Superior temporal gyrus (tissue), 1 donor: ENCODE measurements around the gene NPW.
A peak's percentile ranks its signal among the peaks of the same experiment; 100 is the strongest.

Source experiments
- DNase-seq: peaks from one replicate; pipeline ENCODE4 v3.0.0-alpha.2; 2016; ENCODE audit errors: extremely low spot score

NPW gene

DNA sequence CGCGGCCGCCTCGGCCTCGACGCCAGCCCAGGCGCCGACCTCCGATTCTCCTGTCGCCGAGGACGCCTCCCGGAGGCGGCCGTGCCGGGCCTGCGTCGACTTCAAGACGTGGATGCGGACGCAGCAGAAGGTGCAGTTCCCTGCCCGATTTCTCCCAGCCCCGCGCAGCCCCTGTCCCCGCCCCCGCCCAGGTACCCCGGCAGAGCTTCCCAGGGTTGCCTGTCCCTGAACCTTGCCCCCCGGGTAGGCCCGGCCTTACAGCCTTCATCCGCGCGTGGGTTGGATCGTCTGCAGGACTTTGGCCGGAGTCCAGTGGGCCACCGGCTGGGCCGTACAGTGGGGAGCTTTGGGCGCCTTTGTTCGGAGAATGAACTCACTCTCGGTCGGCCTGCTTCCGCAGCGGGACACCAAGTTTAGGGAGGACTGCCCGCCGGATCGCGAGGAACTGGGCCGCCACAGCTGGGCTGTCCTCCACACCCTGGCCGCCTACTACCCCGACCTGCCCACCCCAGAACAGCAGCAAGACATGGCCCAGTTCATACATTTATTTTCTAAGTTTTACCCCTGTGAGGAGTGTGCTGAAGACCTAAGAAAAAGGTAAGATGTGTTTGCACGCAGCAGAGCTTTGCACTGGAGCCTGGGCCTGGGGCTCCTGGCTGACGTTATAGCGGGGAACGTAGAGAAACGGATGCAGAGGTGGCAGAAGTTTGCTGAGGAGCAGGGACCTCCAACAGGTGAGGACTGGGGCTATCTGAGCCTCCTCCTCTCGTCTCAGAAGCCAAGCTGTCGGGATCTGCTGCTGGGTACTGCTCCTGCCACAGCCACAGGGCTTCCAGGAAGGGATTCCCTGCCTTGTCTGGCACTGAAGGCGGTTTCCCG lies 35.0 kb upstream of the NPW start:
- no peak for DNase-seq

GRCh38 chr16:1985466-1986150 lies 34.0 kb upstream of the NPW start:
- no peak for DNase-seq

DNA sequence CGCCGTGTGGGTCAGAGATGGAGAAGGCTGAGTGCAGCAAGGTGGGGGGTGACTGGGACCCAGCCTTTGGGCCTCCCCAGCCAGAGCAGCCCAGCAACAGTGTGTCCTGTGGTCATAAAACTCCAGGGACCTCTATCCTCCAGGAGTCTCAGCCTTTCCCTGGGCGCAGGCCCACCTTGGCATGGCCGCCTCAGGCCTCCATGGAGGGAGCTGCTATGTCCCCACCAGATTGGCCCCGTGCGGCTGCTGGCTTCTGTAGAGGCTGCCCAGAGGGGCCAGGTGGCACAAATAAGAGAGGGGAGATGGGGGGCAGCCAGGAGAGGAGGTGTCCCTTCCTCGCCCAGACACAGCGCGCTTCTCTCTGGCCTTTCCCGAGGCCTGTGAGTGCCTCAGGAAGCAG lies 32.4 kb upstream of the NPW start:
- DNase-seq = no peak

DNA sequence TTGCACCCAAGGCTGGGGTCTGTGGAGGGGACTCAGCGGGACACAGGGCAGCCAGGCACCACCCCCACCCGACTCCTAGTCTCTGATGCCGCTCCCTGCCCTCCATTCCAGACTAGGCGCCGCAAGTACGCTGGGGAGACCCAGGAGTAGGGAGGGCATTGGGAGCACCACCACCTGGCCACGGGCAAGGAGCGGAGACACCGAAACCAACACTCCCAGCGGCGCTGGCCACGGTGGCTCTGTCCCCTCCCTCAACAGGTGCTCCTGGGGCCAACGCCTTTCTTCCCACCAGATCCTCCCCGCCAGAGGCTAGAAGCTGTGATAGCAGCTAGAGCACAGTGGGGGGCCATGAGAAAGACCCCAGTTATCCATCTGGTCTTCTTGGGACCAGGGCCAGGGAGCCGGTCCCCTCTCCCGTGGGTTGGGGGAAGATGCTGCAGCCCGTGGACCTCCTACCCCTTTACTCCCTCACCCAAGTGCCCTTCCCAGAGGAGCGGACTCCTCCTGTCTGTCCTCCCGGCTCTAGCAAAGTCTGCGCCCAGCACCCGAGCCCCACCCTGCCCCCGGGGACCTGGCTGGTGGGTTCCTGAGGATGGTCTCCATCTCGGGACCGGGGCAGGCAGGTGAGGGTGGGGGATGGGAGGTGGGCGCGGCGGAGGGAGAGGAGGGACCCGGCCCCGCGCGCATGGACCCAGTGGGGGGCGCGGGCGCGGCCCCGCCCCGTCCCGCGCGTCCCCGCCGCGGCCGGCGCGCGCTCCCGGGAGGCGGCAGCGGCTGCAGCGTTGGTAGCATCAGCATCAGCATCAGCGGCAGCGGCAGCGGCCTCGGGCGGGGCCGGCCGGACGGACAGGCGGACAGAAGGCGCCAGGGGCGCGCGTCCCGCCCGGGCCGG lies 30.1 kb upstream of the NPW start, which contains the start of gene SYNGR3:
Gene SYNGR3, plus strand, starts transcription at position 762 of the 892 bp plus-strand sequence. CDS start 133 bp downstream, outside the sequence.
- no peak for DNase-seq

DNA sequence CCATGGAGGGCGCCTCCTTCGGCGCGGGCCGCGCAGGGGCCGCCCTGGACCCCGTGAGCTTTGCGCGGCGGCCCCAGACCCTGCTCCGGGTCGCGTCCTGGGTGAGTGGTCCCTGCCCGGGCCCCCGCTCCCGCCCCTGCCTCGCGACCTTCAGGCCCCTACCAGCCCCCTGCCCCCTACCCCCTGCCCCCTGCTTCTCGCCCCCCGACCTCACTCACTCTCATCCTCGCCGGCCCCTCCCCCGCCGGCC lies 29.6 kb upstream of the NPW start:
- DNase-seq = no peak

DNA sequence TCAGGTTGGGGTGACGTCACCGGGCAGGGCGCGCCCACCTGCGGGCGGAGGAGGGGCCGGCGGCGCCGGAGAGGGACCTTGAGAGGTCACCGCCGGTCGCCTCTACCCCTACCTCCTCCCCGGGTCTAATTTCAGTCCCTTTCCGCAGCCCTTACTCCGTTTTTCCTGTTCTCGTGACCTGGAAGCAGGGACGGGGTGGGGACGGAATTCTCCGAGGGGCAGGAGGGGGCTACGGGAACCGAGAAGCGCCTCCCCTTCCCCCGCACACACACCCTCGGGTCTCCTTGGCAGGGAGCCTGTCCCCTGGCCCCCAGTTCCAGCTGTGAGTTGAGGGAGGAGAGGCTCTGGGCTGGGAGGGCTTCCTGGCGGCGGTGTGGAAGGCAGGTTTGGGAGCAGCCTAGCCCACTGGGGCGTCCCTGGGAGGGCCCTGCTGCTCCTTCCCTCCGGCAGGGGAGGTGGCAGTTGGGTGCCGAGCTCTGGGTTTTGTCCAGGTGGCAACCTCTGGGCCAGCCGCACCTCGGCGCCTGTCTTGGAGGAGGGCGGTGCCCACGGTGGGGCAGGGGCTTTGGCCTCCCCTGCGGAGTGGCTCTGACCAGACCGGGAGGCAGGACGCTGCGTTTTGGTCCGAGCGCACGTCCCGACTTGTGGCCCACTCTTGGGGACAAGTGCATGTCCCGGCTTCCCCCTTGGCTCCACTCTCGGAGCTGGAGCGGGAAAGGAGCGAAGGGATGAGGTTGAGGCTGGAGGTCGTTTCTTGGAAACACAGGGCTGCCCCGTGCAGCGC lies 29.0 kb upstream of the NPW start:
- DNase-seq = no peak

DNA sequence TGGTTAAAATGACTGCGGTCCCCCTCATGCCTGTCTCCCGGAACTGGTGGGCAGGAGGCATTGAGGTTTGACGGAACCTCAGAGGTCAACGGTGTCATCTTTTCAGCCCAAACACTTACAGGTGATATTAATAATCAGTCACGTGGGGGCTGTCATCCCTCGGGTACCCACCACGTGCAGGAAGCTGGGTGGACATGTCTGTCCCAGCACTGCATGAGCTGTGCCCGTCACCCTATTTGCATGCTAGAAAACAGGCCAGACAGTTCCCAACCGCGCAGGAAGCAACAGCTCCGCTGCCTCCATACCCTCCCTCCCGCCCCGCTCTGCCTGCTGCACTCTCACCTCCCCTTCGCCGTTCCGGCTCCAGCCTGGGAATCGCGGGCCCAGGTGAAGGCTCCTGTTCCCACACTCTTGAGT lies 28.4 kb upstream of the NPW start:
- no peak for DNase-seq

GRCh38 chr16:1991588-1991947 lies 28.0 kb upstream of the NPW start:
- DNase-seq = no peak

DNA sequence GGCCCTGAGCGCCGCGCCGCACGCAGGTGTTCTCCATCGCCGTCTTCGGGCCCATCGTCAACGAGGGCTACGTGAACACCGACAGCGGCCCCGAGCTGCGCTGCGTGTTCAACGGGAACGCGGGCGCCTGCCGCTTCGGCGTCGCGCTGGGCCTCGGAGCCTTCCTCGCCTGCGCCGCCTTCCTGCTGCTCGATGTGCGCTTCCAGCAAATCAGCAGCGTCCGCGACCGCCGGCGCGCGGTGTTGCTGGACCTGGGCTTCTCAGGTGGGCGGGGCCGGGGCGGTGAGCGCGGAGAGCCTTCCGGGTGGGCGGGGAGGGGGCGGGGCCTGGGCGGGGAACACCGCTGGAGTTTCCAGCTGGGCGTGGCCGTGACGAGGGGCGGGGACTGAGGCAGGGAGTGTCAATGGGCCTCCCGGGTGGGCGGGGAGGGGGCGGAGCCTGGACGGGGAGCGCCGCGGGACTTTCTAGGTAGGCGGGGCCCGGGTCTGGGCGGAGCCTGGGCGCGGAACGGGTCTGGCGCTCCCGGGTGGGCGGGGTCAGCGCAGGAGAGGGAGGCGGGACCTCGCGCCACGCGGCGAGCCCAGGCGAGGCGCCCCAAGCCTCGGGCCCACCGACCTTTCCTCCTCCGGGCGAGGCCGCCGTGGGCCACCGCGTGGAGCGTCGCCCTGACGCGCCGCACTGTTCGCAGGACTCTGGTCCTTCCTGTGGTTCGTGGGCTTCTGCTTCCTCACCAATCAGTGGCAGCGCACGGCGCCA lies 27.5 kb upstream of the NPW start:
- DNase-seq = peak; percentile 73

DNA sequence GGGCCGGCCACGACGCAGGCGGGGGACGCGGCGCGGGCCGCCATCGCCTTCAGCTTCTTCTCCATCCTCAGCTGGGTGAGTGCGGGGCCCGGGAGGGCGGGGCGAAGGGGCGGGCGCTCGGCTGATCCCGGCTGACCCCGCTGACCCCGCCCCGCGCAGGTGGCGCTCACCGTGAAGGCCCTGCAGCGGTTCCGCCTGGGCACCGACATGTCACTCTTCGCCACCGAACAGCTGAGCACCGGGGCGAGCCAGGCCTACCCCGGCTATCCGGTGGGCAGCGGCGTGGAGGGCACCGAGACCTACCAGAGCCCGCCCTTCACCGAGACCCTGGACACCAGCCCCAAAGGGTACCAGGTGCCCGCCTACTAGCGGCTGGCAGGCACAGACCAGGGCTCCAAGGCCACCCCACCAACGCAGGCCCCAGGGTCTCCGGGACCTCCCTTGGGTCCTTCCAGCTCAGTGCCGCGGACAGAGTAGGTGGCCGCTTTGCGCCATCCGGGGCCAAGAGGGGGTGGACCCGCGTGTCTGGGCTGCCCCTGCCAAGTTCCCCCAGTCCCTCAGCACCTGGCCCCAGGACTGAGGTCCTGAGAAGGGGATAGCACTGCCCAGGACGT lies 26.8 kb upstream of the NPW start:
- no peak for DNase-seq

GRCh38 chr16:1993731-1994131 lies 25.9 kb upstream of the NPW start:
- no peak for DNase-seq

DNA sequence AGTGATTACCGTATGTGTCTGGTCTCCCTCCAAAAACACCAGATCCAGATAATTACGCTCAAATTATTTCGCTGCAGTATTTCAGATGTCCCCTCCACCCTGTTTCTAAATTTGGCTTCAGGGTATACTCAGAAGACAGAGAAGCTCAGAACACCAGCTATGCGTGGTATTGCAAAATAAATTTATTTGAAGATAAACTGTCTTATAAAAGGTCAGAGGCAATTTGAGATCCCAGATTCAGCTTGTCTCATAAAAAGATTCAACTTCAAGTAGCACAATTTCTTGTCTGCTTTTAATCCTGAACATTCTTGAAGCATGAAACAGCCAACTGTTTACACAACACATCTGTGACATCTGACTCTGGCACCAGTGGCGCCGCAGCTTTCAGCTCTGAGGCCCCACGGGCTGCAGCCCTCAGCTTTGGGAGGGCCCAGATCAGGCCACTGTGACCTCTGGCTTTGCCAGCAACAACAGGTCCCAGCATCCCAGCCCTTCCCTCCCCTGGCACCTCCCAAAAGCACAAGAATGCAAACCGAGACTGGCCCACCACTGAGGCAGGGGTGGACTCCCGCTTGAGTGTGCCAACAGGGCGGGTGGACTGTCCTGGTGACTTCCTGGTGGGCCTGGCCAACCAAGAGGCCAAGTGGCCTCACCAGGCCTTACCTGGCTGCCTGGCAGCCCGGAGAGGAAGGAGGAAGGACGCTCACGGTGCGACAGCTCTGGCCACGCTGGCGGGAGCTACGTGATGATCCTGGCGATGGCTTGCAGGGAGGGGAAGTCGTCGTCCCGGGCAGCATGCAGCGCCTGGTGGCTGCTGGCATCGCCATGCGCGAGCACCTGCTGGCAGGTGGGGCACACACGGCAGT lies 21.9 kb upstream of the NPW start:
- no peak for DNase-seq

GRCh38 chr16:1998360-1998835 lies 21.2 kb upstream of the NPW start:
- no peak for DNase-seq

DNA sequence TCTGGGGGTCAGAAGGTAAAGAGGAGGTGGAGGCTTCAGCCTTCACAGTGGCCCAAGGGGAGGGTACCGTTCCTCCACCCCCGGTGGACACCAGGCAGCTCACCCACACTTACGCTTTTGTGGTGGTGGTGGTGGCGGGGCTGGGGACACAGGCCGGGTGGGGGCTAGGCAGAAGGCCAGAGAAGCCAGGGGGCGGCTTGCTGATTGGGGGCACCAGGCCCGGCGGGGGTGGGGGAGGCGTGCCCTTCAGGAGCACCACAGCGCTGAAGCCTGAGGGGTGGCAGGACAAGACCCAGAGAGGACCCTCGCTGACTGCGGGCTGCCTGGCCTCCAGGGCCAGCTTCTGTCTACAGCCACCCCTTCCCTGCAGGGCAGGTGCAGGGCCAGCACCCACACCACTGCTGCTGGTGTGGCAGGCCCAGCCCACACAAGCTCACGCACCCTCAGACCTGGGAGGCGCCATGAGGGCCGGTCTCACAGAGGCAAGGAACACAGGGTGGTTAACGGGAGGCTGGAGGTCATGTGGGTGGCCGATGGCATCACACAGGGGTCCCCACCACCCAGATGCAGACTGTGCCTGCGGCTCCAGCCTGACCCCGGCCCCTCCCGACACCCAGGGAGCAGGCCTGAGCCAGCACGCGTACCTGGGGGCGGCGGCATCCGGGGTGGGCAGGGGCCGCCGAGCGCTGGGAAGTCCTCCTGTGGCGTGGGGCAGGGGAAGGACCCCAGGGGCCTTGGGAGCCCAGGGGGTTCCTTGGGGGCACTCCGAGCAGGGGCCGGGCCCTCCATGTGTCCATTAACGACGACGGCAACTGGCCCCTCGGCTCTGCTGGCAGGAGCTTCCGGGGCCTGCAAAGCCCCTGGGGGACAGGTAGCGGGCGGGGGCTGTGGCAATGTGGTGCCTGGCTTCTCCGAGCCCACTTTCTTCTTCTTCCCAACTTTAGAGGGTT lies 20.5 kb upstream of the NPW start:
- no peak for DNase-seq

GRCh38 chr16:1999866-2000514 lies 19.6 kb upstream of the NPW start:
- no peak for DNase-seq

DNA sequence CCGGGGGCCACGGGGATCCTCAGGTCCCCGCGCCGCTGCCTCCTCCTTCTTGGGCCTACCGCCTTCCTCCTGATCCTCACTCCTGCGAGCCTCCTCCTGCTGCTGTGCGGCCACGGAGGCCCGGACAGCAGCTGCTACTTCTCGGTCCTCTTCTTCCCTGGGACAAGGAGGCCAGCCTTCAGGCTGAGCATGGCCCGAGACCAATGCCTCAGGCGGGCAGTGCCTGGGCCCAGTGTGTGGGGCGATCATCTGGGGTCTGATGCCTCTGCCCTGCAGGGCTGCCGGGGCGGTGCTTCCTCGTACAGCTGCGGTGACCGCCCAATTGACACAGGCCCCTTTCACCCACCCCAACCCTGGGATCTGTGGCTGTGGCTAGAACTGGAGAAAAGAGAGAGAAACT lies 18.6 kb upstream of the NPW start:
- no peak for DNase-seq

DNA sequence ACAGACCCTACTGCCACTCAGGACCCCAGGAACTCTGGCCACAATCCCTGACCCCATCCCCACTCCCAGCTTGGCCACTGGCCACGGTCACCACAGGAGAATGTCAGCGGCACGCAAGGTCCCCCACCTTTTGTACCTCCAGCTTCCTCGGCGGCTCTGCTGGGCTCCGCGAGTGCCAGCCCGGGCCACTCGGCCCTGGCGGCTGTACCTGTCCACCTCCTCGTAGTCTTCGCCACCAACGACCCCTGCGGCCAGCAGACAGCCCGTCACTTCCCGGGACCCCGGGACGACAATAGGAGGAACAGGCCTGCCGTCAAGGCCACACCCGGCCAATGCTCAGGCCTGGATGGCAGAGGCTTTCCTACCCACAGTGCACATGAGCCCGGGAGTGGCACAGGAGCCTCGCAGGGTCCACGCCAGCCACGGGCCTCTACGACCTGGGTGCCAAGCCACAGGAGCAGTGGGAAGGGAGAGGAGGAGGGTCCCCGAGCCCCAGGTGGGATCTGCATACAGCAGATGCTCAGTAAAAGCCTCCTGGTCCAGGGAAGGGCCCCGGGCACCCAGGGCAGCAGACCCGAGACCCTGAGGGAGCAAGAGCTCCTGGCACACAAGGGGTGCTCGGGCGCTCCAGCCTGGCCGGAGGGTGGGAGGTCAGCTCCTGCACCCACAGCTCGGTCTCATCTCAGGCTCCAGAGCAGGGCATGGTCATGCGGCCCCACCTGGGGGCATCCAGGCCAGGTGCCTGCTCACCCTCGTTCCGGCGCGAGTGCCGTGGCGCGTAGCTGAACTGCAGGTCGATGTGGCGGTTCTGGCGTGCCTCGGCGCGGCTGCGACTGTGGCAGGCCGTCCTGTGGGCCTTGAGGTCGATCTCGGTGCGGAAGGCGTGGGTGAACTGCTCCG lies 17.9 kb upstream of the NPW start:
- DNase-seq = no peak
